Thoracic aorta (tissue), 2 donors: Measurements from ENCODE around the gene VRK2. TPM values are rescaled to one million over a fixed set of nuclear protein-coding genes. Genes with fewer than 3 reads are reported as not detected.
"Not testable (repeated sequence)": the region's sequence is repeated elsewhere in the genome, so short reads cannot be mapped to it uniquely, and the experiment has no call there.

Source experiments
- ATAC-seq: fragments of 150-250 bp; one replicate; pipeline ENCODE4 v1.8.0; 2017; ENCODE audit warnings: low read depth; ENCODE audit not compliant: insufficient number of reproducible peaks, low FRiP score
- DNase-seq: peaks from one replicate; pipeline ENCODE4 v3.0.0-alpha.2; 2020; ENCODE audit warnings: low spot score
- H3K27ac ChIP-seq, 2 donors: fragments of 200-600 bp; sonication (generic); 1 replicate in 1 of 2; 2 replicates in 1 of 2; pipeline ENCODE4 v1.5.1; 2016; ENCODE audit warnings: mild to moderate bottlenecking in 2 of 2, moderate library complexity in 2 of 2
- H3K27me3 ChIP-seq: fragments of 200-600 bp; sonication (generic); replicated peaks from 2 replicates; pipeline ENCODE4 v1.6.0; 2016; ENCODE audit warnings: mild to moderate bottlenecking; ENCODE audit not compliant: insufficient read depth
- H3K36me3 ChIP-seq: fragments of 200-600 bp; sonication (generic); one replicate; pipeline ENCODE4 v1.5.1; 2016
- H3K4me1 ChIP-seq, 2 donors: fragments of 200-600 bp; sonication (generic); 1 replicate in 1 of 2; 2 replicates in 1 of 2; pipeline versions ENCODE4 v1.5.1 to v1.6.0; 2016; ENCODE audit warnings: low read depth in 2 of 2, mild to moderate bottlenecking in 1 of 2; ENCODE audit not compliant: control insufficient read depth in 1 of 2
- H3K4me3 ChIP-seq: fragments of 200-600 bp; sonication (generic); 2 replicates; pipeline ENCODE4 v1.5.1; 2016; ENCODE audit warnings: mild to moderate bottlenecking
- H3K9me3 ChIP-seq: fragments of 200-600 bp; sonication (generic); 2 replicates; pipeline ENCODE4 v1.5.1; 2016
- total RNA-seq, 2 donors: library from RNA; depleted of rRNA; stranded (reverse); fragments of >200 nt; gene quantifications; one replicate each; pipeline versions ENCODE4 v1.1.0 to v1.2.3, GENCODE V29; 2016
- TF ChIP-seq, protein P1 (sequence below): fragments of 200-600 bp; sonication (generic); IDR thresholded peaks from one replicate; pipeline ENCODE4 v1.5.1; 2019; ENCODE audit warnings: antibody characterized with exemption

Gene VRK2
- total RNA-seq, 2 donors from 2014 or later = 13.3 to 23.3 TPM

DNA sequence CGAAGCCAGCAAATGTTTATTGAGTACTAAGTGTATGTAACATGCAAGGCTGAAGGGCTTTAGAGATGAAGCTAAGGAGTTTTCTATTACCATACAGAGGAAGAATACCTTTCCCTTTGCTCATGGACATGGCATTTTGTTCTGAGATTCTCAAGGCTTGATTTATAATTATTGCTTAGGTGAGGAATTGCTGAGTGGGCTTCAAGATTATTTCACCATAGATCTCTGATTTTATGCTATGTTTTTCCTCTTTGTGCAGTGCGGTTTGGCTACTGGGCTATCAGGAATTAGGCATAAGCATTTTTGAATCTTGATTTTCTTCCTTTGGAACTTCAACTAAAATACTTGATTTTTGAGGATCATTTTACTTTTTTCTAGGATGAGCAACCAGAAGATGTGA, 42.5 kb downstream of the VRK2 start:
- H3K27me3 ChIP-seq = no peaks in the 10 kb centered on the region
- no peaks in the 10 kb centered on the region for H3K4me1 ChIP-seq
- H3K4me3 ChIP-seq = no peak overlapping the region
- H3K36me3 ChIP-seq = peaks cover 16% of the 10 kb centered on the region
- no peak overlapping the region for H3K27ac ChIP-seq
- H3K9me3 ChIP-seq = no peaks in the 10 kb centered on the region
- no peak for ATAC-seq
- TF ChIP-seq, protein P1, sequence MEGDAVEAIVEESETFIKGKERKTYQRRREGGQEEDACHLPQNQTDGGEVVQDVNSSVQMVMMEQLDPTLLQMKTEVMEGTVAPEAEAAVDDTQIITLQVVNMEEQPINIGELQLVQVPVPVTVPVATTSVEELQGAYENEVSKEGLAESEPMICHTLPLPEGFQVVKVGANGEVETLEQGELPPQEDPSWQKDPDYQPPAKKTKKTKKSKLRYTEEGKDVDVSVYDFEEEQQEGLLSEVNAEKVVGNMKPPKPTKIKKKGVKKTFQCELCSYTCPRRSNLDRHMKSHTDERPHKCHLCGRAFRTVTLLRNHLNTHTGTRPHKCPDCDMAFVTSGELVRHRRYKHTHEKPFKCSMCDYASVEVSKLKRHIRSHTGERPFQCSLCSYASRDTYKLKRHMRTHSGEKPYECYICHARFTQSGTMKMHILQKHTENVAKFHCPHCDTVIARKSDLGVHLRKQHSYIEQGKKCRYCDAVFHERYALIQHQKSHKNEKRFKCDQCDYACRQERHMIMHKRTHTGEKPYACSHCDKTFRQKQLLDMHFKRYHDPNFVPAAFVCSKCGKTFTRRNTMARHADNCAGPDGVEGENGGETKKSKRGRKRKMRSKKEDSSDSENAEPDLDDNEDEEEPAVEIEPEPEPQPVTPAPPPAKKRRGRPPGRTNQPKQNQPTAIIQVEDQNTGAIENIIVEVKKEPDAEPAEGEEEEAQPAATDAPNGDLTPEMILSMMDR = no peak
- DNase-seq = no peak

DNA sequence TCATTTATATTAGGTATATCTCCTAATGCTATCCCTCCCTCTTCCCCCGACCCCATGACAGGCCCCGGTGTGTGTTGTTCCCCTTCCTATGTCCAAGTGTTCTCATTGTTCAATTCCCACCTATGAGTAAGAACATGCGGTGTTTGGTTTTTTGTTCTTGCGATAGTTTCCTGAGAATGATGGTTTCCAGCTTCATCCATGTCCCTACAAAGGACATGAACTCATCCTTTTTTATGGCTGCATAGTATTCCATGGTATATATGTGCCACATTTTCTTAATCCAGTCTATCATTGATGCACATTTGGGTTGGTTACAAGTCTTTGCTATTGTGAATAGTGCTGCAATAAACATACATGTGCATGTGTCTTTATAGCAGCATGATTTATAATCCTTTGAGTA, 46.2 kb downstream of the VRK2 start:
- not testable (repeated sequence) for DNase-seq, H3K27ac ChIP-seq, H3K4me3 ChIP-seq, H3K27me3 ChIP-seq, ATAC-seq, H3K4me1 ChIP-seq, H3K9me3 ChIP-seq
- H3K36me3 ChIP-seq = peaks cover 12% of the 10 kb centered on the region

DNA sequence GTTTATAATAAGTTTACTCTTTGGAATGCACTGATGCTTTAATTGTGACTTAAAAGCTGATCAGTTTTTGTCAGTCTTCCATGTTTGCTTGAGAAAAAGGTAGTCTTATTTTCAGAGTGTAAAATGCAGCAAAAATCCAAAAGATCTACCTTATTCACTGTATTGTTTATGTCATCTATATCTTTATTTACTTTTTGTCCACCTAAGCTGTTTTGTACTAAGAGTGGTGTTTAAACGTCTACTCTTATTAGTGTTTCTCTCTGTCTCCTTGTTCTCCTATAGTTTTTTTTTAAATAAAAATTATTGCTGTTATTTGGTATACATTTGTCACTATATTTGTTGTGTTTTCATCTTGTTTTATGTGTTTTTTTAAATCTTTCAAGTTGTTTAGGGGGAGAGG, 50.4 kb downstream of the VRK2 start:
- Histone ChIP-seq H3K27me3 (no peaks in the 10 kb centered on the region), H3K4me3 (no peak overlapping the region), H3K4me1 (no peaks in the 10 kb centered on the region), H3K36me3 (no peaks in the 10 kb centered on the region), H3K9me3 (peaks cover 5% of the 10 kb centered on the region), H3K27ac (no peak overlapping the region)
- DNase-seq (no peak), ATAC-seq (no peak)
- TF ChIP-seq, protein P1 = no peak

DNA sequence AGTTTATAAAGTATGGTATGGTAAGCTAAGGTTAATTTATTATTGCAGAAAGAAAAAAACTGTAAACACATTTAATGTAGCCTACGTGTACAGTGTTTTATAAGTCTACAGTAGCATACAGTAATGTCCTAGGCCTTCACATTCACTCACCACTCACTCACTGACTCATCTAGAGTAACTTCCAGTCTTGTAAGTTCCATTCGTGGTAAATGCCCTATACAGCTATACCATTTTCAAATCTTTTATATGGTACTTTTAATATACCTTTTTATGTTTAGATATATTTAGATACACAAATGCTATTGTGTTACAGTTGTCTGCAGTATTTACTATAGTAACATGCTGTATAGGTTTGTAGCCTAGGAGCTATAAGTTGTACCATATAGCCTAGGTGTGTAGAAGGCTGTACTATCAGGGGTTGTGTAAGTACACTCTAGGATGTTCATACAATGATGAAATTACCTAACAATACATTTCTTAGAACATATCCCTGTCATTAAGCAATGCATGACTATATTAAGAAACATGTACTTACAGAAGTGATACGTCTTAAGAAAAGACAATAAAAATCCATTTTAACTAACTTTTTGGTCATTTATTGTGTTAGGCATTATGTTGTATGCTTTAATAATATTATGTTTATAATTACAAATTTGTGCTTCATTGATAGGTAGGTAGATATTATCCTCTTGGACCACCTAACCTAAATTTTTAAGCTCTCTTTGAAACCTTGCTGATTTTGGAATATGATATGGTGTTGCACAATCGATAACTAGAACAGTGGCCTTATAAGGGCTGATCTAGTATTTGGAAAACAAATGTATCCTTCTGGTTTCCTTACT, 51.9 kb downstream of the VRK2 start:
- ATAC-seq = no peak
- no peak overlapping the region for H3K27ac ChIP-seq
- H3K4me1 ChIP-seq = no peaks in the 10 kb centered on the region
- H3K27me3 ChIP-seq = no peaks in the 10 kb centered on the region
- peaks cover 5% of the 10 kb centered on the region for H3K9me3 ChIP-seq
- TF ChIP-seq, protein P1 = no peak
- H3K36me3 ChIP-seq = no peaks in the 10 kb centered on the region
- no peak overlapping the region for H3K4me3 ChIP-seq
- no peak for DNase-seq

DNA sequence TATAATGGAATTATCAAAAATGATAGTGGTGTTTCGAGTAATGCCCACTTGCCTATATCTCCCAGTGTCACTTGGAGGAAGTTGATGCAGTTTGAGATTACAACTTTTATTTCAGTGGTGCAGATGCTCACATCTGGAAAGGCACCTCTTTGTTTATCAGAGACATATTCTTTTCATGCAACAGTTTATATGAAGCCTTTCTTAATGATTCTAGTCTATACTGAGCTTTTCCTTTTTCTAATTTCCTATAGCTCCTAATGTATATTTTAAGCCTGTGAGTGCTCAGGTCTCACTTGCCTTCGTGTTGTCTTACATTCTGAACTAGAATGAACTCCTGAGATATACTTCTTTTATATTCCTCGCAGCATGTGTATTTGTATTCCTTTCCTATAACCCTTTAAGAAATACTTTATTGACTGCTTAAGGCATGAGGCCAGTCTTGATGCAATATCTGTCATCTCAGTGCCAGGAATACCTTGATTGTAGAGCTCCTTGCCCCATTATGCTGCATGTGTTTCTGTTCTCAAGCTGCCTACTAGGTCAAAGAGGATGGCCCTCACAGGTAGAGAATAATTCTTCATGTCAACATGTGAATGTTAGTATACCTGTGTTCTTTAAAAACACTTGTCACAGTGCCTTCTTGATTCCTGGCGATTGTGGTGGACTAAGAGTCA, 52.6 kb downstream of the VRK2 start:
- DNase-seq = no peak
- Histone ChIP-seq H3K27me3 (no peaks in the 10 kb centered on the region), H3K9me3 (peaks cover 5% of the 10 kb centered on the region), H3K4me1 (no peaks in the 10 kb centered on the region), H3K27ac (no peak overlapping the region), H3K4me3 (no peak overlapping the region), H3K36me3 (no peaks in the 10 kb centered on the region)
- ATAC-seq = no peak
- TF ChIP-seq, protein P1 = no peak
